Astrocyte (in vitro differentiated cells and primary cell): ENCODE measurements around the gene WBP1L. TPM values are rescaled to one million over a fixed set of nuclear protein-coding genes. Genes with fewer than 3 reads are reported as not detected.
A peak's percentile ranks its signal among the peaks of the same experiment; 100 is the strongest.

Experiments
- DNase-seq: peaks from one replicate; pipeline ENCODE4 v3.0.0-alpha.2; 2010; ENCODE audit warnings: low read depth
- FAIRE-seq: peaks from 2 replicates; lab custom pipeline; 2011; peaks lifted over from hg19 to GRCh38; lab: Jason Lieb, UNC
- H2AFZ ChIP-seq: 2 replicates; pipeline ENCODE4 v1.6.0; 2012; ENCODE audit warnings: low read depth, low read length, inconsistent platforms
- H3K27ac ChIP-seq: 2 replicates; pipeline ENCODE4 v1.5.1; 2011; ENCODE audit warnings: low read depth, low read length, inconsistent platforms
- H3K27me3 ChIP-seq: 2 replicates; pipeline ENCODE4 v1.6.0; 2011; ENCODE audit warnings: low read length, inconsistent platforms; ENCODE audit not compliant: insufficient read depth
- H3K36me3 ChIP-seq: 2 replicates; pipeline ENCODE4 v1.5.1; 2011; ENCODE audit warnings: low read length, inconsistent platforms; ENCODE audit not compliant: insufficient read depth
- H3K4me1 ChIP-seq: 2 replicates; pipeline ENCODE4 v1.5.1; 2011; ENCODE audit warnings: low read length, inconsistent platforms; ENCODE audit not compliant: insufficient read depth
- H3K4me2 ChIP-seq: 2 replicates; pipeline ENCODE4 v1.6.0; 2012; ENCODE audit warnings: low read length, inconsistent platforms
- H3K4me3 ChIP-seq: 2 replicates; pipeline ENCODE4 v1.5.1; 2011; ENCODE audit warnings: low read depth, mild to moderate bottlenecking, low read length, inconsistent platforms; ENCODE audit not compliant: insufficient read depth
- H3K79me2 ChIP-seq: 2 replicates; pipeline ENCODE4 v1.6.0; 2012; ENCODE audit warnings: mild to moderate bottlenecking, low read length, inconsistent platforms; ENCODE audit not compliant: insufficient read depth
- H3K9ac ChIP-seq: 2 replicates; pipeline ENCODE4 v1.6.0; 2012; ENCODE audit warnings: mild to moderate bottlenecking, low read length, inconsistent platforms
- H3K9me3 ChIP-seq: 2 replicates; pipeline ENCODE4 v1.5.1; 2012; ENCODE audit warnings: low read depth, mild to moderate bottlenecking, low read length, inconsistent platforms; ENCODE audit not compliant: insufficient read depth
- H4K20me1 ChIP-seq: 2 replicates; pipeline ENCODE4 v1.6.0; 2012; ENCODE audit warnings: low read length, inconsistent platforms; ENCODE audit not compliant: insufficient read depth
- H3K27ac Mint-ChIP-seq: one replicate; pipeline ENCODE4 v1.8.0; 2021; ENCODE audit warnings: mild to moderate bottlenecking, mixed read lengths; ENCODE audit not compliant: unreplicated experiment
- H3K27me3 Mint-ChIP-seq: one replicate; pipeline ENCODE4 v1.8.0; 2021; ENCODE audit warnings: low read depth, mixed read lengths; ENCODE audit not compliant: unreplicated experiment
- H3K36me3 Mint-ChIP-seq: one replicate; pipeline ENCODE4 v1.8.0; 2021; ENCODE audit warnings: low read depth, mixed read lengths; ENCODE audit not compliant: unreplicated experiment
- H3K4me1 Mint-ChIP-seq: one replicate; pipeline ENCODE4 v1.8.0; 2021; ENCODE audit warnings: low read depth, mixed read lengths; ENCODE audit not compliant: unreplicated experiment
- H3K4me3 Mint-ChIP-seq: one replicate; pipeline ENCODE4 v1.8.0; 2021; ENCODE audit warnings: mild to moderate bottlenecking, moderate library complexity, mixed read lengths; ENCODE audit not compliant: unreplicated experiment
- H3K9me3 Mint-ChIP-seq: one replicate; pipeline ENCODE4 v1.8.0; 2021; ENCODE audit warnings: mild to moderate bottlenecking, mixed read lengths; ENCODE audit not compliant: unreplicated experiment
- CTCF ChIP-seq: IDR thresholded peaks from 2 replicates; pipeline ENCODE4 v1.5.1; 2011; ENCODE audit warnings: low read depth, mild to moderate bottlenecking, inconsistent platforms, low read length, moderate library complexity; ENCODE audit not compliant: insufficient read depth
- EZH2 ChIP-seq: IDR thresholded peaks from 2 replicates; pipeline ENCODE4 v1.6.1; 2012; ENCODE audit warnings: mild to moderate bottlenecking, low read length, inconsistent platforms; ENCODE audit not compliant: insufficient read depth
- total RNA-seq: library from RNA; stranded (reverse); gene quantifications from 2 replicates; pipeline ENCODE4 v1.2.1, GENCODE V29; 2021

Gene WBP1L
- total RNA-seq, 1 donor from 2014 or later = 73.6 TPM

- FAIRE-seq = peak; percentile 23
- H3K4me2 ChIP-seq = peak overlapping the region; percentile 68
Observed at GRCh38 chr10:102752266-102752930, 8.7 kb downstream of the WBP1L start.

GRCh38 chr10:102752934-102753664 is 9.4 kb downstream of the WBP1L start:
- H3K9me3 Mint-ChIP-seq = no peaks in the 10 kb centered on the region
- Histone ChIP-seq H3K27me3 (no peaks in the 10 kb centered on the region), H3K79me2 (peaks cover 62% of the 10 kb centered on the region), H3K9ac (peak overlapping the region; percentile 73), H3K4me2 (peak overlapping the region; percentile 68), H4K20me1 (peaks cover 44% of the 10 kb centered on the region), H3K27ac (peak overlapping the region; percentile 93), H3K4me3 (peak overlapping the region; percentile 16), H3K36me3 (no peaks in the 10 kb centered on the region), H3K9me3 (no peaks in the 10 kb centered on the region), H3K4me1 (peaks cover 21% of the 10 kb centered on the region), H2AFZ (no peak overlapping the region)
- TF ChIP-seq CTCF = peak; percentile 56
- no peak for TF ChIP-seq EZH2
- FAIRE-seq (peak; percentile 62), DNase-seq (peak; percentile 84)
- H3K36me3 Mint-ChIP-seq = peaks cover 2% of the 10 kb centered on the region
- peak overlapping the region; percentile 46 for H3K4me3 Mint-ChIP-seq
- peak overlapping the region; percentile 8 for H3K27ac Mint-ChIP-seq
- H3K27me3 Mint-ChIP-seq = no peaks in the 10 kb centered on the region
- H3K4me1 Mint-ChIP-seq = peaks cover 27% of the 10 kb centered on the region

More at GRCh38 chr10:102752266-102752930, 8.7 kb downstream of the WBP1L start:
- TF ChIP-seq EZH2 (no peak), CTCF (no peak)
- peak overlapping the region; percentile 16 for H3K4me3 ChIP-seq
- H3K27ac ChIP-seq = peak overlapping the region; percentile 93
- peak overlapping the region; percentile 46 for H3K4me3 Mint-ChIP-seq
- peaks cover 21% of the 10 kb centered on the region for H3K4me1 ChIP-seq
- H3K27me3 ChIP-seq = no peaks in the 10 kb centered on the region
- H3K27me3 Mint-ChIP-seq = no peaks in the 10 kb centered on the region
- peaks cover 44% of the 10 kb centered on the region for H4K20me1 ChIP-seq
- DNase-seq = peak; percentile 95
- H3K36me3 Mint-ChIP-seq = peaks cover 2% of the 10 kb centered on the region
- no peaks in the 10 kb centered on the region for H3K9me3 Mint-ChIP-seq
- peaks cover 62% of the 10 kb centered on the region for H3K79me2 ChIP-seq
- no peaks in the 10 kb centered on the region for H3K36me3 ChIP-seq
- peak overlapping the region; percentile 73 for H3K9ac ChIP-seq
- H3K27ac Mint-ChIP-seq = peak overlapping the region; percentile 8
- no peaks in the 10 kb centered on the region for H3K9me3 ChIP-seq
- peaks cover 27% of the 10 kb centered on the region for H3K4me1 Mint-ChIP-seq
- no peak overlapping the region for H2AFZ ChIP-seq
